Kidney (tissue), 14 donors: ENCODE measurements around the gene SLC22A31. TPM values are rescaled to one million over a fixed set of nuclear protein-coding genes. Genes with fewer than 3 reads are reported as not detected.
A peak's percentile ranks its signal among the peaks of the same experiment; 100 is the strongest.

Source experiments
- DNase-seq, 5 donors: peaks; one replicate each; pipeline ENCODE4 v3.0.0-alpha.2; 2013 to 2020
- FAIRE-seq: peaks from 2 replicates; lab custom pipeline; 2012; peaks lifted over from hg19 to GRCh38; lab: Jason Lieb, UNC
- H3K27ac ChIP-seq, 2 donors: one replicate each; pipeline ENCODE4 v1.7.0; 2013; ENCODE audit warnings: low read depth in 2 of 2, low read length in 2 of 2, inconsistent platforms in 1 of 2
- H3K27me3 ChIP-seq: one replicate; pipeline ENCODE4 v1.7.1; 2013; ENCODE audit warnings: low read length, inconsistent platforms; ENCODE audit not compliant: control insufficient read depth, insufficient read depth
- H3K36me3 ChIP-seq, 3 donors: one replicate each; pipeline versions ENCODE4 v1.7.0 to v1.7.1; 2013; ENCODE audit warnings: low read length in 3 of 3, control low read depth in 1 of 3, inconsistent platforms in 1 of 3; ENCODE audit not compliant: insufficient read depth in 3 of 3, control insufficient read depth in 2 of 3
- H3K4me1 ChIP-seq, 3 donors: one replicate each; pipeline versions ENCODE4 v1.7.0 to v1.7.1; 2013; ENCODE audit warnings: low read length in 3 of 3, inconsistent platforms in 1 of 3, low read depth in 1 of 3; ENCODE audit not compliant: control insufficient read depth in 2 of 3, insufficient read depth in 2 of 3
- H3K4me3 ChIP-seq, 3 donors: one replicate each; pipeline versions ENCODE4 v1.7.0 to v1.8.1; 2013; ENCODE audit warnings: low read length in 3 of 3, control low read depth in 1 of 3, inconsistent platforms in 1 of 3
- H3K9ac ChIP-seq, 3 donors: one replicate each; pipeline versions ENCODE4 v1.7.0 to v1.7.1; 2013; ENCODE audit warnings: low read length in 3 of 3, control low read depth in 1 of 3, inconsistent platforms in 1 of 3
- H3K9me3 ChIP-seq, 3 donors: one replicate each; pipeline versions ENCODE4 v1.7.0 to v1.7.1; 2013; ENCODE audit warnings: low read length in 3 of 3, control low read depth in 1 of 3, inconsistent platforms in 1 of 3; ENCODE audit not compliant: control insufficient read depth in 2 of 3, insufficient read depth in 1 of 3
- CTCF ChIP-seq: IDR thresholded peaks from 3 replicates; pipeline ENCODE4 v1.5.1; 2012; ENCODE audit warnings: mild to moderate bottlenecking, moderate library complexity, borderline replicate concordance; ENCODE audit not compliant: insufficient read depth; ENCODE audit errors: extremely low read depth
- intact Hi-C: fragments of 100-400 bp; cut with DNase I; formaldehyde crosslinking; loops from one replicate; pipeline ENCODE4 v1.11.1; 2022
- polyA plus RNA-seq: library from polyadenylated mRNA; stranded (reverse); fragments of 350-450 nt; fragmentation: Illumina TruSeq; extraction: RNeasy Lipid Tissue Mini Kit (QIAGEN cat#74804); gene quantifications from one replicate; pipeline ENCODE4 v1.2.3, GENCODE V29; 2014; ENCODE audit warnings: low read depth, low replicate concordance; ENCODE audit not compliant: insufficient read depth
- total RNA-seq: library from RNA; stranded (reverse); fragmentation: NEBNext Ultra II Directional; extraction: Animal tissue kit (Norgen Biotek cat#: 25700); gene quantifications from one replicate; pipeline ENCODE4 v1.2.1, GENCODE V29; 2021
- donor health status: control.
- donor health status: control.
- donor health status: control.
- donor health status: control.
- donor health status: control.
- donor health status: DM: yes; HTN: yes; CAD: no.
- donor health status: Normal renal cell carcinoma (clear cell type).

Gene SLC22A31
- total and polyA plus RNA-seq, 2 donors from 2014 or later: 0.47 to 1.8 TPM

- Histone ChIP-seq H3K4me1 (peaks cover 0 to 7% (median 4%) of the 10 kb centered on the region in 3 donors), H3K27ac (no peak overlapping the region), H3K27me3 (no peaks in the 10 kb centered on the region), H3K4me3 (no peak overlapping the region), H3K36me3 (peaks cover 0 to 28% (median 22%) of the 10 kb centered on the region in 3 donors), H3K9me3 (no peaks in the 10 kb centered on the region), H3K9ac (peak overlapping the region in 1 of 3 donors; percentile 15)
- intact Hi-C loops: no loop called here
- TF ChIP-seq CTCF: no peak
- no peak for FAIRE-seq
- DNase-seq: no peak
Measured at GRCh38 chr16:89219365-89219764, 19.0 kb upstream of the SLC22A31 start.

GRCh38 chr16:89217388-89218191 lies 17.3 kb upstream of the SLC22A31 start, which contains the start of gene ZNF778:
Gene ZNF778 (plus strand): TSS chr16:89217703. CDS start chr16:89221128, 3,425 bp downstream.
- peak within 1 kb of the TSS; percentile 50 to 87 (median 84) for H3K9ac ChIP-seq
- FAIRE-seq (no peak), DNase-seq (peak; percentile 80 to 95 (median 91))
- TF ChIP-seq CTCF: no peak
- no peaks in the 10 kb centered on the region for H3K27me3 ChIP-seq
- H3K27ac ChIP-seq: peak within 1 kb of the TSS; percentile 93 to 95
- peaks cover 0 to 7% (median 4%) of the 10 kb centered on the region in 3 donors for H3K4me1 ChIP-seq
- H3K9me3 ChIP-seq: no peaks in the 10 kb centered on the region
- intact Hi-C loops: no loop called here
- H3K36me3 ChIP-seq: peaks cover 0 to 16% (median 14%) of the 10 kb centered on the region in 3 donors
- H3K4me3 ChIP-seq: peak within 1 kb of the TSS; percentile 70 to 89 (median 79)

GRCh38 chr16:89217138-89217387 lies 16.7 kb upstream of the SLC22A31 start:
- intact Hi-C loops: no loop called here

More at GRCh38 chr16:89217138-89217387, 16.7 kb upstream of the SLC22A31 start:
- FAIRE-seq: no peak
- peak overlapping the region; percentile 93 to 95 for H3K27ac ChIP-seq
- H3K9me3 ChIP-seq: no peaks in the 10 kb centered on the region
- H3K27me3 ChIP-seq: no peaks in the 10 kb centered on the region
- H3K4me1 ChIP-seq: peaks cover 0 to 7% (median 4%) of the 10 kb centered on the region in 3 donors
- H3K4me3 ChIP-seq: peak overlapping the region; percentile 70 to 89 (median 79)
- H3K9ac ChIP-seq: peak overlapping the region; percentile 33 to 87 (median 84)
- no peak for DNase-seq
- peaks cover 0 to 14% (median 11%) of the 10 kb centered on the region in 3 donors for H3K36me3 ChIP-seq
- no peak for TF ChIP-seq CTCF
